GM12878 (cell line): ENCODE data around the gene CTNNBIP1. TPM values are rescaled to one million over a fixed set of nuclear protein-coding genes. Genes with fewer than 3 reads are reported as not detected.

ENCODE experiments used
- ATAC-seq: fragments of 200-7000 bp; cut with Tn5 transposase; 3 replicates; pipeline ENCODE4 v1.9.1; 2020; ENCODE audit warnings: mild to moderate bottlenecking, moderate library complexity
- BruUV-seq: library from RNA; stranded (reverse); fragments of 400-500 nt; replicated peaks from 2 replicates; lab custom pipeline; 2021; lab: Mats Ljungman, UMichigan
- CTCF ChIA-PET: fragments of 300-600 bp; sonication (Branson Sonifier 250); formaldehyde crosslinking; extraction: SDS; loops from one replicate; lab custom pipeline; 2021; ENCODE audit warnings: inconsistent platforms; lab: Yijun Ruan, JAX
- POLR2A ChIA-PET: fragments of 350-600 bp; formaldehyde crosslinking; extraction: SDS; loops from one replicate; lab custom pipeline; 2021; ENCODE audit warnings: inconsistent platforms; lab: Charles Lee
- RAD21 ChIA-PET: fragments of 300-600 bp; sonication (Branson Sonifier 250); formaldehyde crosslinking; loops from one replicate; lab custom pipeline; 2023; ENCODE audit warnings: antibody characterized with exemption; ENCODE audit not compliant: unreplicated experiment; lab: Charles Lee
- SMC1A ChIA-PET: fragments of 300-600 bp; sonication (Branson Sonifier 250); formaldehyde crosslinking; loops from one replicate; lab custom pipeline; 2023; ENCODE audit not compliant: unreplicated experiment, uncharacterized antibody; lab: Charles Lee
- DNase-seq: peaks from one replicate; pipeline ENCODE4 v3.0.0-alpha.2; 2011; ENCODE audit warnings: low read depth, low spot score
- FAIRE-seq: peaks from 3 replicates; lab custom pipeline; 2011; peaks lifted over from hg19 to GRCh38; lab: Jason Lieb, UNC
- H2AFZ ChIP-seq: 2 replicates; pipeline ENCODE4 v1.6.0; 2011; ENCODE audit warnings: low read depth, low read length, control low read depth; ENCODE audit not compliant: control insufficient read depth
- H3K27ac ChIP-seq: 2 replicates; pipeline ENCODE4 v1.5.1; 2011; ENCODE audit warnings: control low read depth; ENCODE audit not compliant: control insufficient read depth, insufficient read depth
- H3K27me3 ChIP-seq, 2 experiments: replicated peaks in 1 of 2; 2 replicates each; pipeline versions ENCODE4 v1.6.0 to v1.6.1; 2011; ENCODE audit warnings: low read length in 1 of 2; ENCODE audit not compliant: control insufficient read depth in 2 of 2, insufficient read depth in 2 of 2
- H3K36me3 ChIP-seq, 2 experiments: 2 replicates each; pipeline ENCODE4 v1.5.1; 2011; ENCODE audit warnings: low read length in 1 of 2; ENCODE audit not compliant: control insufficient read depth in 2 of 2, insufficient read depth in 2 of 2
- H3K4me1 ChIP-seq: 2 replicates; pipeline ENCODE4 v1.6.1; 2011; ENCODE audit warnings: mild to moderate bottlenecking, low read length, moderate library complexity, mixed read lengths; ENCODE audit not compliant: control insufficient read depth, insufficient read depth
- H3K4me2 ChIP-seq: 2 replicates; pipeline ENCODE4 v1.6.0; 2011; ENCODE audit warnings: control low read depth; ENCODE audit not compliant: control insufficient read depth, insufficient read depth
- H3K4me3 ChIP-seq: fragments of 200-600 bp; sonication (generic); 2 replicates; pipeline ENCODE4 v1.5.1; 2016
- H3K79me2 ChIP-seq: 2 replicates; pipeline ENCODE4 v1.6.0; 2011; ENCODE audit warnings: low read length; ENCODE audit not compliant: control insufficient read depth, insufficient read depth
- H3K9ac ChIP-seq: 2 replicates; pipeline ENCODE4 v1.8.0; 2011; ENCODE audit warnings: low read length, control low read depth, mixed read lengths; ENCODE audit not compliant: control insufficient read depth, insufficient read depth
- H3K9me3 ChIP-seq: replicated peaks from 3 replicates; pipeline ENCODE4 v1.5.1; 2011; ENCODE audit warnings: mild to moderate bottlenecking, low read length; ENCODE audit not compliant: control insufficient read depth, insufficient read depth
- H4K20me1 ChIP-seq: 2 replicates; pipeline ENCODE4 v1.6.0; 2011; ENCODE audit not compliant: control insufficient read depth, insufficient read depth
- BMI1 ChIP-seq: fragments of 450-650 bp; IDR thresholded peaks from 2 replicates; pipeline ENCODE4 v1.6.1; 2016; ENCODE audit warnings: mild to moderate bottlenecking, moderate library complexity, borderline replicate concordance
- EP300 ChIP-seq, 2 experiments: fragments of 150-350 bp in 1 of 2; IDR thresholded peaks; 2 replicates each; pipeline ENCODE4 v1.6.1; 2011 to 2012; ENCODE audit warnings: low read depth in 2 of 2, low read length in 2 of 2, borderline replicate concordance in 1 of 2, improper control_type of control experiment in 1 of 2, inconsistent platforms in 1 of 2; ENCODE audit not compliant: control insufficient read depth in 1 of 2
- JUNB ChIP-seq: IDR thresholded peaks from 2 replicates; pipeline ENCODE4 v1.6.1; 2016; ENCODE audit warnings: antibody characterized with exemption, mild to moderate bottlenecking
- KDM1A ChIP-seq: fragments of 200-600 bp; sonication (generic); IDR thresholded peaks from 2 replicates; pipeline ENCODE4 v1.6.1; 2016; ENCODE audit warnings: borderline replicate concordance
- NRF1 ChIP-seq: conservative IDR thresholded peaks from 2 replicates; pipeline ENCODE4 v1.6.1; 2011; ENCODE audit warnings: mild to moderate bottlenecking, low read depth, low read length, improper control_type of control experiment
- SMAD1 ChIP-seq: fragments of 450-650 bp; IDR thresholded peaks from 2 replicates; pipeline ENCODE4 v1.6.1; 2018; ENCODE audit warnings: mild to moderate bottlenecking, low read depth; ENCODE audit not compliant: partially characterized antibody
- SMARCA5 ChIP-seq: fragments of 450-650 bp; IDR thresholded peaks from 2 replicates; pipeline ENCODE4 v1.6.1; 2017; ENCODE audit warnings: mild to moderate bottlenecking
- SREBF2 ChIP-seq: IDR thresholded peaks from 2 replicates; pipeline ENCODE4 v1.6.1; 2012; ENCODE audit warnings: mild to moderate bottlenecking, low read length
- TCF12 ChIP-seq: IDR thresholded peaks from 2 replicates; pipeline ENCODE4 v1.6.1; 2011; ENCODE audit warnings: low read depth, mild to moderate bottlenecking, low read length
- ZBTB11 ChIP-seq: fragments of 450-650 bp; formaldehyde crosslinking; IDR thresholded peaks from 2 replicates; pipeline ENCODE4 v1.5.0; 2022; ENCODE audit warnings: mild to moderate bottlenecking, missing genetic modification characterization
- ZNF687 ChIP-seq: fragments of 450-650 bp; IDR thresholded peaks from 2 replicates; pipeline ENCODE4 v1.6.1; 2017; ENCODE audit warnings: mild to moderate bottlenecking, moderate library complexity
- WGBS: methylation state at CpG from one replicate; pipeline ENCODE4 v1.1.6; 2016; ENCODE audit warnings: low lambda C conversion rate; ENCODE audit not compliant: insufficient replicate concordance, insufficient coverage; ENCODE audit errors: missing lambda C conversion rate; 5-methylcytosine and 5-hydroxymethylcytosine counted together
- in situ Hi-C: fragments of 300-500 bp; cut with MboI; formaldehyde crosslinking; loops from 9 replicates; pipeline ENCODE4 v1.14.3; 2018; ENCODE audit warnings: mixed read lengths
- intact Hi-C: fragments of 100-400 bp; cut with micrococcal nuclease; formaldehyde crosslinking; loops from one replicate; pipeline ENCODE4 v1.14.2; 2022; ENCODE audit not compliant: unreplicated experiment
- polyA plus RNA-seq, 11 experiments: library from polyadenylated mRNA; depleted of rRNA in 4 of 11; unstranded in 6 of 11; stranded (reverse) in 5 of 11; fragments of >200 nt; fragmentation: Nextera tagmentation in 4 of 11; fragmentation: Illumina TruSeq in 1 of 11; extraction: Ambion mirVana in 4 of 11; extraction: Trizol in 1 of 11; gene quantifications; 1 replicate in 1 of 11; 2 replicates in 10 of 11; pipeline versions ENCODE4 v1.2.1 to v1.2.3, GENCODE V29; 2011 to 2016; ENCODE audit warnings: inconsistent platforms in 2 of 11, missing spikeins in 2 of 11, low read depth in 1 of 11
- total RNA-seq, 4 experiments: library from RNA; depleted of rRNA in 3 of 4; stranded (reverse); fragments of >200 nt in 3 of 4; fragmentation: Illumina TruSeq in 1 of 4; extraction: Trizol in 1 of 4; gene quantifications; 2 replicates each; pipeline versions ENCODE4 v1.2.1 to v1.2.3, GENCODE V29; 2013 to 2021

CTNNBIP1 gene
- total and polyA plus RNA-seq, 10 of the 15 experiments (the other 5 are each of a cell fraction or from before 2014, with no cell fraction given): 0.42 to 31.8 (median 10.8) TPM

GRCh38 chr1:9846611-9847171 is 63.4 kb downstream of the CTNNBIP1 start:
- Histone ChIP-seq H3K4me1 (peaks cover 8% of the 10 kb centered on the region), H3K27me3 (no peaks in the 10 kb centered on the region), H3K4me3 (no peak overlapping the region), H4K20me1 (no peaks in the 10 kb centered on the region), H3K79me2 (no peaks in the 10 kb centered on the region), H3K4me2 (no peak overlapping the region), H3K27ac (no peak overlapping the region), H2AFZ (no peak overlapping the region), H3K9ac (no peak overlapping the region), H3K36me3 (no peaks in the 10 kb centered on the region), H3K9me3 (no peaks in the 10 kb centered on the region; the same call in 2 of the 3 replicates)
- CTCF ChIA-PET: interaction anchor here (1.0 to 1.7 kb wide), 3 partner anchors 19 to 62 kb away, joined by 3 to 5 read pairs (median 4); no protein-coding TSS in a partner anchor
- in situ Hi-C loops (no loop called here), intact Hi-C loops (no loop called here)
- ATAC-seq: no peak
- FAIRE-seq: no peak
- SMC1A ChIA-PET: no interaction called here
- POLR2A ChIA-PET: no interaction called here
- BruUV-seq: no TSS peak
- RAD21 ChIA-PET: interaction anchor here (1.4 kb wide), 1 partner anchor 62 kb away, joined by 5 read pairs; no protein-coding TSS in a partner anchor
- WGBS: 62% methylated on average over 17 of the region's 17 CpGs
- TF ChIP-seq BMI1 (no peak), EP300 (IDR thresholded peaks at IDR 0.05; ENCODE audit: borderline replicate concordance in 1 of 2, control insufficient read depth in 1 of 2, low read depth in 2 of 2, low read length in 2 of 2) (no peak), JUNB (no peak), TCF12 (no peak), KDM1A (no peak), ZNF687 (no peak), ZBTB11 (CRISPR knock-in tag) (no peak), NRF1 (no peak), SREBF2 (no peak), SMARCA5 (no peak), SMAD1 (no peak)
- TF ChIP-seq, all 136 proteins: peak for 0
- no peak for DNase-seq
